GM12873 (cell line): ENCODE data around the gene SCRN2.

ENCODE experiments used
- TF ChIP-seq, protein P1 (sequence below): IDR thresholded peaks from 2 replicates; pipeline ENCODE4 v1.5.1; 2012; ENCODE audit warnings: low read depth, mild to moderate bottlenecking, moderate library complexity, low read length, control low read depth; ENCODE audit not compliant: insufficient read depth; ENCODE audit errors: missing control alignments

Gene SCRN2

DNA sequence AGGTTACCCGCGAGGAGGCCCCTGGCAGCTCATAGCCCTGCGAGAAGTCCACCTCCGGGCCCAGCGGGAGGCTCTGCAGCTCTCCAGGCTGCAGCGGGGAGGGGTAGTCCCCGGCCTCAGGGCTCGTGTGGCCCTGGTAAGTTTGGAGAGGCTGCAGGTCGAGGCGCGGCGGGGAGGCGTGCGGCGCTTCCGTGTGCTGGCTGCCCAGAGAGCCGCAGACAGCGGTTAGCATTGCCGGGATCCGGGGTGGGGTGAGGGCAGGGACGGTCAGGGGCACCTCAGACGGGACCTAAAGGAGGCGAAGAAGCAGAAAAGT lies 7.1 kb upstream of the SCRN2 start:
- TF ChIP-seq, protein P1, sequence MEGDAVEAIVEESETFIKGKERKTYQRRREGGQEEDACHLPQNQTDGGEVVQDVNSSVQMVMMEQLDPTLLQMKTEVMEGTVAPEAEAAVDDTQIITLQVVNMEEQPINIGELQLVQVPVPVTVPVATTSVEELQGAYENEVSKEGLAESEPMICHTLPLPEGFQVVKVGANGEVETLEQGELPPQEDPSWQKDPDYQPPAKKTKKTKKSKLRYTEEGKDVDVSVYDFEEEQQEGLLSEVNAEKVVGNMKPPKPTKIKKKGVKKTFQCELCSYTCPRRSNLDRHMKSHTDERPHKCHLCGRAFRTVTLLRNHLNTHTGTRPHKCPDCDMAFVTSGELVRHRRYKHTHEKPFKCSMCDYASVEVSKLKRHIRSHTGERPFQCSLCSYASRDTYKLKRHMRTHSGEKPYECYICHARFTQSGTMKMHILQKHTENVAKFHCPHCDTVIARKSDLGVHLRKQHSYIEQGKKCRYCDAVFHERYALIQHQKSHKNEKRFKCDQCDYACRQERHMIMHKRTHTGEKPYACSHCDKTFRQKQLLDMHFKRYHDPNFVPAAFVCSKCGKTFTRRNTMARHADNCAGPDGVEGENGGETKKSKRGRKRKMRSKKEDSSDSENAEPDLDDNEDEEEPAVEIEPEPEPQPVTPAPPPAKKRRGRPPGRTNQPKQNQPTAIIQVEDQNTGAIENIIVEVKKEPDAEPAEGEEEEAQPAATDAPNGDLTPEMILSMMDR, result no peak

DNA sequence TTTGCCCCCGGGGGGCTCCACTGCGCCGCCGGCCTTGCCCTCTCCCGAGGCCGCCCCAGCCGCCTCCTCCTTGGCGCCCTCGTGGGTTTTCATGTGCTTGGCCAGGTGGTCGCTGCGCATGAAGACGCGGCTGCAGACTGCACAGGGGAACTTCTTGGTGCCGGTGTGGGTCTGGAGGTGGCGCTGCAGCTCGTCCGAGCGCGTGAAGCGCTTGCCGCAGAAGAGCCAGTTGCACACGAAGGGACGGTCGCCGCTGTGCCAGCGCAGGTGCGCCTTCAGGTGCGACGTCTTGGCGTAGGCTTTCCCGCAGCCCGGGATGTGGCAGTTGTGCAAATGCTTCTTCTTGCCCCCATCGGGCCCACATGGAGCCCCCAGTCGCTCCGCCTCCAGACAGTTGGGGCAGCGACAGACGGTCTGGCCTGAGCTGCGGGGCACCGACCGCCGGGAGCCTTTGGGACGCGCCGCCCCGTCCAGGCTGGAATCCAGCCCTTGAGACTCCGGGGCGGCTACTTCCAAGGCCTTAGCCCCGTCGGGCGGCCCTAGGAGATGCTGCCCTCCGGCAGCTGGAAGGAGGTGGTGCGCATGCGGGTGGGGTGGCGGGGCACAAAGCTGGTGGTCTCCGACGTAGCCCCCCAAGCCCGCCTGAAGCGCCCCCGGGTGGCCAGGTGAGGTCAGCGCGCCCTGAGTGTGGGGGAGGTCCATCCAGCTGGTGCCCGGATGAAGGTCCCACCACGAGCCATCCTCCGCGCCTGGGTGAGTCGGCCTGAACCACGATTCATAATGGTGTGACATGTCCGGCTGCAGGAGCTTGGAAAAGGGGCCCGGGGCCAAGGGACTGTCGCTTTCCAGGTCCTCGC lies 6.5 kb upstream of the SCRN2 start:
- TF ChIP-seq, protein P1, result peak; percentile 34

DNA sequence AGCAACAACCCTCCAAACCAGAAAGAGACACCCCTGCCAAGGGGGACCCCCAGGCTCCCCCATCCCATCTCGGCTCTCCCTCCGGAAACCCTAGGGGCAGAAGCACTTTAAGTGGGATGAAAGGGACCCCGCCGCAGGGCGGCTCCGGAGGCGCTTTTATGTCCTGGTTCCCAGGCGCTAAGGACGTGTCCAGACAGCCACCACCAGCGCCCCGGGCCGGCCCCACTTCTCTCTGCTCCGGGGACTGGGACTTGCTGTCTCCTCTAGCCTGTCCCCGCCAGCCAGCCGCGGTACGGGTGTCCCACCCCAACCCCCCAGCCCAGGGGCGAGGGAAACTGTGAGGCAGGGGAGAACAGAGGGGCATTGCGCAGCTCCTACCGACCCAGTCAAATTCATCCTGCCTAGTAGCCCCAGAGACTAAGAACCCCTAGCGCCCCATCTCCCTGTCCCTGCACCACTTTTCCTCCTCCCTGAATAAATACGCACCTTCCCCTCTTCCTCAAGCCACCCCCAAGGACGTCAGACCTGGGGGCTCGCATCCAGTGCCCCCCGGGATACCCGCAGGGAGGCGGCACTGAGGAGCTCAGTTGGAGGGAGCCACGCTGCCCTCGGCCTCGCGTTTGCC lies 5.8 kb upstream of the SCRN2 start:
- TF ChIP-seq, protein P1, result no peak

DNA sequence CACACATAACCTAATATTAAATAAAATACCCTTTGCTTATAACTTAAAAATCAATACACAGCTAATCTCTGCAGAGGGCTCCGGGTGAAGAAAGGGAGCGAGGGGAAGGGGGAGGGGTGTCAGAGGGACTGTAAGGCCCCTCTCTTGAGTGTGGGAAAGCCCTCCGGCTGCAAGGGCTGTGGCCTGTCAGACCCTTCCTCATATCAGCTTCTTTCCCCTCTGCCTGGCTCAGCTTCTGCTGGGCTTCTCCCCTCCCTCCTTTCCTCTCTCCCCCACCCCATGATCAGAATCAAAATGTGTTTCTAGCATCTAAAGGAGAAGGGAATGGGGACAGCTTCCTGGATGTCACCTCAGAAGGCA lies 4.6 kb upstream of the SCRN2 start:
- TF ChIP-seq, protein P1, result no peak

DNA sequence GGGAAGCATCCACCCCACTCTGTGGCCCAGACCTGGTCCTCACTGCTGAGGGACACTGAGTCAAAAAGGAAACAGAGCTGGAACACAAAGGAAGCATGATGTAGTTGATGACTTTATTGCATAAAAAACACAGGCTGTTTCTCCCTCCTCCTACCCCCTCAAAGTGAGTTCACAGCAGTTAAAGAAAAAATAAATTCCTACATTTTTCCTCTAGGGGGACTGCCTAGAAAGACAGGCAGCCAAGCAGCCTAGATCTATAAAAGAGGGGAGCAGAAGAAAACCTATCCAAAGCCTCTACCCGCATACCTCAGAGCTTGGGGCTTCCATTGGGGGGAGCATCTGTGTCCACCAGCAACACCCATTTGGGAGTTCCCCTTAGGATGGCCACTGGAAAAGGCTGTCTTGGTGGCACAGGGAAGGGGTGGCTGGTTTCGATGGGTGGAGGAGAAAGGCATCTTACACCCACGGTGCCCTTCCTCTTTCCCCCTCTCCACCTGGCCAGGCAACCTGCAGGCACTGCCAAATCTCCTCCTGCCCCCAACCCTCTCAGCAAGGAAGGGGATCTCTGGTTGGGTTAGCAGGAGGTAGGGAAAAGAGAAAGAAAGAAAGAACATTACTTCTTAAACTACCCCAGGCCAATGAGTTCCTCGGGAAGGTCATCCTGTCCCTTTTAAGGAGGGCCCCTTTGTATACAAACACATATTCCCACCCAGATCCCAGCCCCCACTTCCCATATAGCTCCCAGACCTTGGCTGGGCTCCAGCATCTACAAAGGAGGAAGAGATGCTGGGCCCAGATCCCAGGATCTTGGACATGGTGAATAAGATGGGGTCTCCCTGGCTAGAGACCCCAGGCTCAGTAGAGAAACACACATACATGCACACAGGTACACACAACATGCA lies 4.0 kb upstream of the SCRN2 start:
- TF ChIP-seq, protein P1, result peak; percentile 42

DNA sequence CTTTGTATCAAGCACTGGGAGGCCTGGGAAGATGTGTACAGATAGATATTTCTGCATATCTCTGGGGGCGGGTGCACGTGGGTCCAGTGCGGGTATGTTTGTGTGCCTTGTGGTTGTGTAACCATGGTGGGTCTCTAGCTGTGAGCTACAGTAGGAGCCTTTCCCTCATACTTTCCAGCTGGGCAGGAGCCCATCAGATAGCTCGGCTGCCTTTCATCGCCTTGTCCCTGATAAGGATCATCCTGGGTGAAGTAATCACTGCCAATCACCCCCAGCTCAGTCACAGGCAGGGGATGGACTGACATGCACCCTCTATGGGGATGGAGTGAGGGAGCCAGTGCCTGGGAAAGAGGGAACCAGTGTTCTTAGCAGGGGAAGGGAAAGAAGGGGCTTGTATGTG lies 3.2 kb upstream of the SCRN2 start:
- TF ChIP-seq, protein P1, result no peak

DNA sequence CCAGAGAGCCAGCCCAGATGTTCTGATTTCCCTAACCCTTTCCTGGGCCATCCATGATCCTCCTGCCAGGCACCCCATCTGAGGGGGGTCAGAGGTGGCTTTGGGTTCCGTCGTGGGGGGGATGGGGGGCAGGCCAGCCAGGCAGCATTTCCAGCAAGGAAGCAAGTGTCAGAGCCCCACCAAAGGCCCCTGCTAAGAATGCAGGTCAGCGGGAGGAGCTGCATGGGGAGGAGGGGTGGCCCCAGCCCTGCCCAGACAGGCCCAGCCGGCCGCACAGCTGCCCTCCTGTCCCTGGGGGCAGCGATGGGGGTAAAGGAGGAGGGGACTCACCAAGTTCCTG lies 2.3 kb upstream of the SCRN2 start:
- TF ChIP-seq, protein P1, result no peak
